GM19452 (cell line): ENCODE data around the gene DHX30.
"Not testable (repeated sequence)": the region's sequence is repeated elsewhere in the genome, so short reads cannot be mapped to it uniquely, and the experiment has no call there.

Experiments
- ATAC-seq: cut with Tn5 transposase; IDR thresholded peaks from one replicate; pipeline ENCODE4 v1.9.1; 2021; ENCODE audit not compliant: unreplicated experiment

DHX30 gene

GRCh38 chr3:47882338-47882737, 79.4 kb downstream of the DHX30 start:
- no peak for ATAC-seq

DNA sequence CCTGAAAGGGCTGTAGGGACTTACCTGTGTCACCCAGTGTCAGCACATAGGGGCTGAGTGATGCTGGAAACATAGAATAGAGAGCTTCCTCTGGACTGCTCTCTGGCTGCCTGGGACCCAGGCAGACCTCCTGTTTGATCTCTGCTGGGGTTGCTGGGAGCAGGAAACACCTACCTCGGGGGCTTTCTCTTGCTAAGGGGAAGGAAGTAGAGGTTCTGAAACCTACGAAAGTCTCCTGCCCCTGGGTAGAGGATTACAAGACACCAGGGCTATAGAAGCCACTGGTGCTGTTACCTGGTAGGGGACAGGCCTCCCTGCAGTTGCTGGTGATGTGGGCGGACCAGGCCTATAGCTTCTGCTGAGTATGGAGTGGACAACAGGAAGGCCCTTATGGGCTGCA, 81.7 kb downstream of the DHX30 start:
- ATAC-seq = no peak

GRCh38 chr3:47885168-47885567, 82.2 kb downstream of the DHX30 start:
- no peak for ATAC-seq

- not testable (repeated sequence) for ATAC-seq
These were observed 85.1 kb downstream of the DHX30 start for GRCh38 chr3:47887991-47888390.

DNA sequence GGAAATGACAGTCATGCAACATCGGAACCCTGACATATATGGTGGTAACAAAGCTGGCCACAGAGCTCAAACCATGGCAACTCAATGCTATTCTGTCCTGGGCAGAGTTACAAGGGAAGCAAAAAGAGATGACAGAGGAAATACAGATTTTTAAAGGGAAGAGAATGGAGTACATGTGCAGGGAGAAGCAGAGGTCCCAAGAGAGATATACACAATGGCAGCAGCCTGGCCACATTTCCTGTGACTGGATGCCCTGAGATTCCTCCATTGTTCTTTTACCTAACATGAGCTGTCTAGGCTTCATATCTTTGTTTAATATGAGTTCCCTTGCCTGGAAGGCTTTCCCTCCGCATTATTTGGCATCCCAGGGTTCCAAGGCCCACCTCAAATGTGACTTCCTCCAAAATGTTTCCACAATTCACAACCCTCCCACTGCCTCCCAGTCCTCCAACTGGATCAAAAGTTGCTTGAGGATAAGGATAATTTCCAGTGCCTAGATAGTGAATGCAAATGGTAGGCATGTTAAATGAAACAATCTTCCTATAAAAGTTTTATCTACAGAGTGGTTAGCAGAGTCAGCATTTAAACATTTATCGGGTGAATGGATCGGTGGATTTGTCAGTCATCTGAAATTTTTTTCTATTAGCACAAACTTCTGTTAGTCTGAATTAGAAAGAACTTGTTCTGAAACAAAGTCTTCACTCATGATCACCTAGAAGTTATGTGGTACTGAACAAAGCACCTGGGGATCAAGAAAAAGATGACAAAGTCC, 86.2 kb downstream of the DHX30 start:
- no peak for ATAC-seq

- ATAC-seq = no peak
These were observed 87.3 kb downstream of the DHX30 start for GRCh38 chr3:47890126-47890827.

DNA sequence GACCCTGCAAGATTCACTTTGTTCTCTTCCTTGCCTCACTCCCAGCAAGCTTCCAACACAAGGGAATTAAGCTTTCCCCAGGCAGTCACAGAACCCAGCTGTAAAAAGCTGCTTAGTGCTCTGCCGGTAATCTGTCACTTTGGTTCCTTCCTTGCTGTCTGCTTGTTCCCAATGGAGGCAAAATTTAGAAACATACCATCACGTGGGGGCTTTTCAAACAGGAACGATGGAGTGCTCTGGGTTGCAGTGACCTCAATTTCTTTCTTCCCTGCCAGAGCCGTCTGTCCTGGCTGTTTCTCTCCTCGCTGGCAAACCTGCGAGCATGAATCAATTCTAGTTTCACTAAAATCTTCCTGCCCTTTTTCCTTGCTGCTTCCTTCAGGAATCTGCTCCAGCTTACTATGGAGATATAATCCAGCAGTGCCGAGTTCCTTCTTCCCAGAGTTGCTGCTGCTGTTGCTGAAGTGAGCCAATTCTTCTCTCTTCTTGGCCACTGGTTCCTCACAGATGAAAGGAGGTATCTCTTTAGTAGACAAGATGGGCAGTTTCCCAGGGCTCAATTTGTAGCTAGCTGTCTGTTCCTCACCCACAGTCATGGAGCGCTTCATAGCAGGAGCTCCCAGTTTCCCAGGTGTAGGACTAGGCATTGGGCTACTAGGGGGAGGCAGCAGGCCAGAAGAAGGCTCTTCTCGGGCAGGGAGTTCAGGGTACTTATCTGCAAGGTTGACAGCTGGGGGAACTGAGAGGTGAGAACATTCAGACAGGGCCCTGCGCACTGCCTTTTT, 88.1 kb downstream of the DHX30 start:
- no peak for ATAC-seq

- no peak for ATAC-seq
These were observed 88.7 kb downstream of the DHX30 start for GRCh38 chr3:47891613-47892005.

DNA sequence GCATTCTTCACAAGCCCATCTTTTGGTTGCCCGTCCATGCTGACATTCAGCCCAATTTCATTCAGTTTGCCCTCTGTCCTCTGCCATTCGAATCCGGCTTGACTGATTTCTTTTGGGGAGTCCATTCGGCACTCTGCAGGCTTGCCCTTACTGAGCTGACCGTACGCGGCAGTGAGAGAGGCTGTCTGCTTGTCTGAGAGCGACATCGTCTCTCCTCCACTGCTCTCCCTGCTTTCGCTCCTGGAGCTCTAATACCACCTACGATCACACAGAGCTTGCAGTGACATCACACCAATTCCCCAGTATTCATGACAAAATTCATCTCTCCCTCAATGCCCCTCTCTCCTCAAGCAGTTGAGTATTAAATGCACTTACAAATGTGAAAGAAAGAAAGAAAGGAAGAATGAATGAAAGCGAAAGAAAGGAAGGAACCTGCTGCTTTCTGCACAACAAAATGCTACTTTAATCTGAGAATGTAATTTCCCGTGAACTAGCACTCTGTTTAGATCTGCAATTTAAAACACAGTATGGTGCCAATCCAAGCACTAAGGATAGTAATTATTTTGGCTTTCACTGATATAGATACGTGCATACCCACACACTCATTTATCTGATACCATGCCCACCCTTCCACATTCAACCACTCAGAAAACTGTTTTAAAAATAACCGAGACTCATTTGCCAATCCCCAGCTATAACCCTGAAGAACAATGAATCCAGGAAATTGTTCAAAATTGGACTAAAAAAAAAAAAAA, 89.5 kb downstream of the DHX30 start:
- no peak for ATAC-seq

DNA sequence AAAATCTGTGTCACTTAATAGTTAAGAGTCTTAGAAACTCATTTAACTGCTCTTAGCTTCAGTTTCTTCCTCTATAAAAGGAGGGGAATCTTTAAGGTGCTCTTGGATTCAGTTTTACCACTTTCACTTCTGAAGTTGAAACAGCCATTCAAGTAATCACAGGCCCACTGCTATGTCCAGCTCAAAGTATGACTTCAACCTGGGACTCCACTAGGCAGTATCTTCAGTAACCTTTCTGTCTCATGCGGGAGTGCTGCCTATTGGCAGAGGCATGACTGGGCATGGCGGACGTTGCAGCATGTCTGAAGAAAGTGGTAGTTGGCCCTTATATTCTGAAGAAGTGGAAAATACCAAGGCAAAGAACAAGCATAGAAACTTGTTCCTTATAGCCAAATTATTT, 92.3 kb downstream of the DHX30 start:
- ATAC-seq = no peak

GRCh38 chr3:47896736-47897135, 93.8 kb downstream of the DHX30 start:
- no peak for ATAC-seq

DNA sequence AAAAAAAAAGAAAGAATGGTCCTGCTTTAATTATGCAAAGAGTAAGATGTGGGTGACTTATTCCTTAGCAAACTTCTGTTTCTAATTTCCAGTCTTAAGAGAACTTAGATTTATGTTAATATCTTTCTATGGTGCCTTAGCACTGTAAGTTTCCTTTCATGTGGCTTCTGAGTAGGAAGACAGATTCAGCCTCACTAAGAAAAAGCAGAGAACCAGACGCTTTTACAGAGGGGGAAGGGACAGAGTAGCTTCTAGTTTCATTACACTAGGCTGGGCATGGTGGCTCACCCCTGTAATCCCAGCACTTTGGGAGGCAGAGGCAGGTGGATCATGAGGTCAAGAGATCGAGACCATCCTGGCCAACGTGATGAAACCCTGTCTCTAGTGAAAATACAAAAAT, 95.0 kb downstream of the DHX30 start:
- no peak for ATAC-seq

GRCh38 chr3:47899495-47900108, 96.7 kb downstream of the DHX30 start:
- ATAC-seq = no peak
